HG03064 (cell line): Measurements from ENCODE around the gene PRCP.
"Not testable (repeated sequence)": the region's sequence is repeated elsewhere in the genome, so short reads cannot be mapped to it uniquely, and the experiment has no call there.

Source experiments
- ATAC-seq: cut with Tn5 transposase; IDR thresholded peaks from one replicate; pipeline ENCODE4 v1.9.1; 2021; ENCODE audit warnings: low read depth; ENCODE audit not compliant: unreplicated experiment

PRCP gene

DNA sequence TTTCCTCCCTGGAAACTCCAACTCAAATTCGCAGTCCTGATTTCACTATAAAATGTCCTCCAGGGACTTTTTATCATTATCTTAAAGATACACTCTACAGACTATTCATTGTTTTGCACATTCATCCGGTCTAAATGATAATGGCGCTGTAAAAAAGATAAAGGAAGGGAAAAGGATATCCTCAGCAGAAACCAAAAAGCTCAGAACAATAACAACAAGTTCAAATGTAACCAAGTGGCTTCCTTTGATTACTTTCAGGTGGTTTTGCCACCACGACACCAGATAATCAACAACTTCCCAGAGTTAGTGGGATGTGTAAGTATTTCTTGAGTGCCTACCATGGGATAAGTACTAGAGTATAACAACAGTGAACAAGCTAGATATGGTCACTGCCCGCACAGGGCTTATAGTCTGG lies 26.3 kb downstream of the PRCP start:
- ATAC-seq, result no peak

DNA sequence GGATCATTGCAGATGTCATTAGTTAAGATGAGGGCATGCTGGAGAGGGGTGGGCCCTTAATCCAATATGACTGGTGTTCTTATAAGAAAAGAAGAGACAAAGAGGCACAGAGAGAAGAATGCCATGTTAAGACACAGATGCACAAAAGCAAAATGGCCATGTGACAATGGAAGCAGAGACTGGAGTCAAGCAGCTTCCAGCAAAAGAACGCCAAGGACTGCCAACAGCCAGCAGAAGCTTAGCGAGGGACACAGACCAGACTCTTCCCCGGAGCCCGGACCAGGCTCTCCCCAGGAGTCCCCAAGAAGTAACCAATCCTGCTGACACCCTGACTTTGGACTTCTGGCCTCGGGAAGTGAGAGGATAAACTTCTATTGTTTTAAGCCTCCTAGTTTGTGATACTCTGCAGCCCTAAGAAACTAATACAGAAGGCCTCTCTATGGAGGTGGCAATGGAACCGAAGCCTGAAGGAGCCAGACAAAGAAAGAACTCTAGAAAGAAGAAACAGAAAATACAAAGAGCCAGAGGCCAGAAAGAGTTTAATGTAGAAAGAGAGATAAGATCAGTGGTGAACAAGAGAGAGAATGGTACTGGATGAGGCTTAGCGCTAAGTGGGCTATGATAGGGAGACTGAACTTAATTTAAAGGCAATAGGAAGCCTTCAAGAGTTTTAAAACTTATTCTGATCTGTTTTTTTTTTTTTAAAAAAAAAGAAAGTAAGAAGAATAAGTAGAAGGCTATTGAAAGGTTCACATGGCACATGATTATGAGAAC lies 27.7 kb downstream of the PRCP start:
- ATAC-seq, result no peak

DNA sequence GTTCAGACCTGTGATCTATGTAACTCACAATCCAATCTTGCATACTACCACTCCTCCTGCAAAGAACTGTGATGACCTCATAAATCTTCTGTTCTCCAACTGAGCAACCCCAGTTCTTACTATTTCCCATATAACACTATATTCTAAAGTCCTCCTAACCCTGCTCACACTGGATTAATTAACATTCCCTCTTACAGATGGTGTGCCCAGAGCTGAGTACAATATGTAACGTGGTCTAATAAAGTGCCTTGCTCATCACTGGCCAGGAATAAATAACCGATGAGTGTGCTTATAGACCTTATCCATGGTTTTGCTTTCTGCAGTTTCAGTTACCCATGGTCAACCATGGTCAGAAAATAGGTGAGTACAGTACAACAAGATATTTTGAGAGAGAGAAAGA lies 28.6 kb downstream of the PRCP start:
- no peak for ATAC-seq

DNA sequence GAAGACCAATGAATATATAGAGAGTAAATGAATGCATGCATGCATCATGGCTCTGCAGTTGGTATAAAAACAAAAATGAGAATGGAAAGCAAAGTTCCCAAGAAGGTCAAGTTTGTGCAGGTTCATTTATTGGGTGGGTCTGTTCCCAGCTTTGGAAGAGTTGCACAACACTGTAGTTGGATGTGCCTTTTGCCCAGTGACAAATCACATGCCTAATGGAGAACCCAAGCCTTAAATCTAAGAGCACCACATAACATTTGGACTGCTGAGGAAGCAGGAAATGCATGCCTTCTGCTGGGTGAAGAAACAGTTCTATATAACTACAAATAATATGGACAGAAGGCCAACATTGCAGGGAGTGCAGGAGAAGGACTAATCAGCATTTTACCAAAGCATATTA lies 30.6 kb downstream of the PRCP start:
- ATAC-seq, result no peak

DNA sequence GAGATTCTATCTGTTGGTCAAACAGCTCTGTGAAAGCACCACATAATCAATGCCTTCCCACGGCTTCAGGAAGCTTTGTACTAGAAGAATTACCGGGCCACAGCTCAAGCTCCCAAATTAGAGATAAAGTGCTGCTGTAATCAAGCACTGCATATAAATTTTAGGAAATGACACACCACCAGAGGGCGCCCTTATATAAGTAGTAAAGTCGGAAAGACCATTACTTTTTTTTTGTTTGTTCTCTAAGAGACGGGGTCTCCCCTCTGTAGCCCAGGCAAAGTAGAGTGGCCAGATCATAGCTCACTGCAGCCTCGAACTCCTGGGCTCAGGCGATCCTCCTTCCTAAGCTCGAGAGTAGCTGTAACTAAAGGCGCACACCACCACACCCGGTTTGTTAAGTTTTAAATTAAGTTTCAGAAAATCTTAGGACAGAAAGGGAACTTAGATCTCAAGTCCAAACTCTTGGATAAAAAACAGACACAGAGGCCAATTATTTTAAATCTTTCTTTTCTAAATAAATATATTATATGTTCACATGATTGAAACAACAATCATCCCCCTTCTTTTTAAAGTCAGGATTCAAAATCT lies 32.6 kb downstream of the PRCP start:
- ATAC-seq, result no peak

DNA sequence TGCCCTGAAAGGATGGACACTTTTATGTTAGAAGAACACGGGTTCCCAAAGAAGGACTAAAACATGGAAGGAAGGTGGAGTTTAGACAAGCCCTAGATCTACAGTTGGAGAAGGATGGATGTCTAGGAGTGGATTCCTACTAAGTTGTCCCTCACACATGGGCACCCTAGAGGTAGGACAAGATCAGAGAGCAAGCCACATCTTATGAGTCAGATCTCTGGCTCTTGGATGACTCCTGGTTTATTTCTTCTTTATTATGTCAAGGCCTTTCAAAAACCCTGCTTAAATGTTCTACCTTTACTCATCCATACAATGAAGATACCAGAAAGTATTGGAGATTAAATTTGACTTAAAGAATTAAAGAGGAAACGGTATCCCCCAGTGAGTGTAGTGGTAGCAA lies 34.4 kb downstream of the PRCP start:
- no peak for ATAC-seq

DNA sequence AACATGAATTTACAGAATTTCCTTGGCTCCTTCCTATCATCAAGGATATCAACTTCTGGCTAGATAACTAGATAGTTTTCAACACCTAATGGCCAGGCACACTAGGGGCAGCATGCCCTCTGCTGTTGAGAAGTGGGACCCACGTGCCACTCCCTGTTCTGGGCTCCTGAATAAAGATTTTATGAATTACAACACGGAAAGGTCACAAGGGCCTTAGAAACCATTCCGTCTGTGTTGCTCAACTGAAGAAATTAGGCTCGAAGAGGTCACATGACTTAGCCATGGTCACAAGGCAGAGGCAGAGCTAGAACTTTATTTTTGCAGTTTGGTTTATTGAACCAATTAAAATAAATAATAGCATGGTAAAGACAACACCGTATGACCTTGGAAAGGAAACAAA lies 36.0 kb downstream of the PRCP start:
- no peak for ATAC-seq

DNA sequence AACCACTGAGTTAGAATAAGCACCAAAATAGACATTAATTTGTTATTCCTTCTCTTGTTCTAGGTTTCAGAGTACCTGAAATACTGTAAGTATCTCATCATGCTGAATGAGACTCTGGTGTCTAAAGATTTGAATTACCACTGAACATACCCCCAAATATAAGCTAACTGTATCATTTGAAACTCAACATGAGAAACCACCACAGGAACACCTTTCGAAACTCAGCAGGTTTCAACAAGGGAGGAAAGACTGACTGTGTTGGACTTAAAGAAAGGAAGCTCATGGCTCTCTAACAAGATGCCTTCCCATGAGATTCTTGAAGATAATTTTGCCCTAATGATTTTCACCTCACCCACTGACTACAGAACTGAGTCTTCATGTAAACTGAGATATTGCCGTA lies 37.0 kb downstream of the PRCP start:
- no peak for ATAC-seq

DNA sequence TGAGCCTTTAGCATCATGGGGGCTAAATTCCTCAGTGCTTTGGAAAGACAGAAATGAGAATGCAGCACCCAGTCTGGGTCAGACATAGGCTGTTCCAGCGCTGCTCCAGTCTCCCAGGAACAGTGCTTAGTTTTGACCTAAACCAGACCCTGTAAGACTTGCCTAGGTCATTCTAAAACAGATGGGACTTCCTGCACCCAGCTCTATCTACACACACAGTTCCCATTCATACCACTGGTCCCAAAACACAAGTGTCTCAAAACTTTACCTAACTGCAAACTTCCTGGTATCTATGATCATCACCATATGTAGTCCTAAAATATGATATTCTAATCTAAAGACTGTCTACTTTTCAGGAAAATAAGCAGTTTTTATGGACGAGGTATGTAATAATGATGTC lies 37.9 kb downstream of the PRCP start:
- no peak for ATAC-seq

DNA sequence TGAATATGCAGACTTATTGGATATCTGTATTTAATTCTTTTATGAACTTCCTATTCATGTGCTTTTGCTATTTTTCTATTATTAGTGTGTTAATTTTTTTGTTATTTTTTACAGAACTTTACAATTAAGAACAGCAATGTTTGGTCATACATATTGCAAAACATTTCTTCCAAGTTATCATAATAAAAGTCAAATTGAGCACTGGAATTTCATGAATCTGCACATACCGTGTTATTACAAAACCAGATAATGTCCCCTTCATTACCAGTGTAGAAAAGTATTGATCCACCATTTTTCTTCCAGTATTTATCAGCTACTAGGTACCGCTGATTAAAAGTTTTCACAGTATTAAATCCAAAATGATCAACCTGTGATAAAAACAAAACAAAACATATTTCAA lies 40.5 kb downstream of the PRCP start:
- no peak for ATAC-seq

DNA sequence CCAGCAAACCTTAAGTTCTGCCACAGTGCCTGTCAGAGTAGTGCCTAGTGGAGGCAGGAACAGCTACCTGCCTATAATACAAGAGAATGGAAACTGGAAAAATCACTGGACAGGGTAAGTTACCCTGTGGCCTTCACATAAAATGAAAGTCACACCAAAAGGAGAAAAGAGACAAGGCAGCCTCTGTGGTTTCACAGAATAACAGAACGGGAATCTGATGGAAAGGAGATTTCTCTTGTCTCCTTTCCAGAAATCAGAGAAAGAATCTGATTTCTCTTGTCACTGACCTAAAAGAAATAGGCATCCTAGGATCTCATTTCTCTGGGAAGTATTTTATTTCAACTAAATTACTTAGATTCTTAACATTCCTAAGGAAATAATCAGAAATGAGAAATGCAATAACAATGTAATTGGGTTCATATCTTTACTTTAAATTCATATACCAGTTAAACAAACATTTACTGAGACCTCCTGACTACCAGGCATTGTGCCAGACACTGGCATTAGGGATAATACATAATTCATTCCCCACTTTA lies 41.6 kb downstream of the PRCP start:
- no peak for ATAC-seq

DNA sequence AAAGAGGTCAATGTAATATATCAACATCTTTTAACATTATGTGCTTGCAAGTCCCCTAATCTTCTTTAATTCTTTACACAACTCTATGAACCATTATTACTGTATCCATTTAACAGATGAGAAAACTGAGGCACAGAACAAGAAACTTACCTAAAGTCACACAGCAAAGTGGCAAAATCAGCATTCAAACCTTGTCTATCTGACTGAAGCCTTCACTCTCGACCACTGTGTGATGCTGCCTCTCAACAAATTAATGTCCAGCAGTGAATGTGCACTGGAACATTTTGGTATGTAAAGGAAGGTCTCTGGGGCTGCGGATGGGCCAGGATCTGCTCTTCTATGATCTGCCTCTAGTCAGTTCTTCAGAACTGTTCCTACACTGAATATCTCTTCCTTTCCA lies 42.1 kb downstream of the PRCP start:
- ATAC-seq, result no peak

DNA sequence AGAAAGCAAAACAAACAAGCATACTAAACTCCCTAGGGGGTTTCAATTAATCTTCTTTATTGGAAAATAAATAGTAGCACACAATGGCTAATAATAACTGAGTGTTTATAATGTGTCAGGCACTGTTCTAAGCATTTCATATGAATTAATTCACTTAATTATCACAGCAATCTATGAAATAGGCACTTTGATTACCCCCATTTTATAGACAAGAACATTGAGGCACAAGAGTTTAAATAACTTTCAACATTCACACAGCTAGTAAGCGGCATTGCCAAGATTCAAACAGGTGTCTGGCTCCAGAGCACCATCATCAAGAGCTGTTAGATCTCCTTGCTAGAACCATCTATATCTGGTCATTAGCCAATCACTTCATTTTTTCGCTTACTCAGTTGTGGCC lies 43.1 kb downstream of the PRCP start:
- no peak for ATAC-seq

DNA sequence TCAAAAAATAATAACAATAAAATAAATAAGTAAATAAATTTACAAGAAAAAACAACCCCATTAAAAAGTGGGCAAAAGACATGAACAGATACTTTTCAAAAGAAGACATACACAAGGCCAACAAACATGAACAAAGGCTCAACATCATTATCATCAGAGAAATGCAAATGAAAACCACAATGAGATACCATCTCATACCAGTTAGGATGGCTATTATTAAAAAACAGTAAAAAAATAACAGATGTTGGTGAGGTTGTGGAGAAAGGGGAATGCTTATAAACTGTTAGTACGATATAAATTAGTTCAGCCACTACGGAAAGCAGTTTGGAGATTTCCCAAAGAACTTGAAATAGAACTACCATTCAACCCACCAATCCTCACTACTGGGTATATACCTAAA lies 44.6 kb downstream of the PRCP start:
- no peak for ATAC-seq

DNA sequence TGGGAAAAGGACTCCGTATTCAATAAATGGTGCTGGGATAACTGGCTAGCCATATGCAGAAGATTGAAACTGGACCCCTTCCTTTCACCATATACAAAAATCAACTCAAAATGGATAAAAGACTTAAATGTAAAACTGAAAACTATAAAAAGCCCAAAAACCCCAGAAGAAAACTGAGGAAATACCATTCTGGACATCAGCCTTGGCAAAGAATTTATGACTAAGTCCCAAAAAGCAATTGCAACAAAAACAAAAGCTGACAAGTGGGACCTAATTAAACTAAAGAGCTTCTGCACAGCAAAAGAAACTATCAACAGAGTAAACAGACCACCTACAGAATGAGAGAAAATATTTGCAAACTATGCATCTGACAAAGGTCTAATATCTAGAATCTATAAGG lies 45.3 kb downstream of the PRCP start:
- ATAC-seq, result not testable (repeated sequence)

DNA sequence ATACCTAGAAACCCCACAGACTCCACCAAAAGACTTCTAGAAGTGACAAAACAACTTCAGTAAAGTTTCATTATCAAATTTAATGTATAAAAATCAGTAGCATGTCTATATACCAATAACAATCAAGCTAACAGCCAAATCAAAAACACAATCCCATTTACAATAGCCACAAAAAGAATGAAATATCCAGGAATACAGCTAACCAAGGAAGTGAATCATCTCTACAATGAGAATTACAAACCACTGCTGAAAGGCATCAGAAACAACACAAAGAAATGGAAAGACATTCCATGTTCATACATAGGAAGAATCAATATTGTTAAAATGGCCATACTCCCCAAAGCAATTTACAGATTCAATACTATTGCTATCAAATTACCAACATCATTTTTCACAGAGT lies 46.0 kb downstream of the PRCP start:
- no peak for ATAC-seq

DNA sequence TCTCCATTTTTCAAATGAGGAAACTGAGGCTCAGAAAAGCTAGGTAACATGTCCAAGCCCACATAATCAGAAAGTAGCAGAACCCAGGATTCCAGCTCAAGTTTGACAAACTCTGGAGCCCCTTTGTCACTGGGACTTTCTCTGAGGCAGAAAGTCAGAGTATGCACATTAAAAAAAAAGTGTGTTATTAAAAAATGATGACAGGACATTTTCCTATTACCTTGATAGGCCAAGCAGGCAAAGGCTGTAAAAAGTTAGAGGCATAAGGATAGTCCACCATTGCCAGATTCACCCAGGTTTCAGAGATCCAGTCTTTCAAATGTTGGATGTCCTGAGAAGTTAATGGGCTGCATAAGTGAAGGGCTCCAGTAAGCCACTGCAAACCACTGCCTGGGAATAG lies 51.4 kb downstream of the PRCP start:
- no peak for ATAC-seq

DNA sequence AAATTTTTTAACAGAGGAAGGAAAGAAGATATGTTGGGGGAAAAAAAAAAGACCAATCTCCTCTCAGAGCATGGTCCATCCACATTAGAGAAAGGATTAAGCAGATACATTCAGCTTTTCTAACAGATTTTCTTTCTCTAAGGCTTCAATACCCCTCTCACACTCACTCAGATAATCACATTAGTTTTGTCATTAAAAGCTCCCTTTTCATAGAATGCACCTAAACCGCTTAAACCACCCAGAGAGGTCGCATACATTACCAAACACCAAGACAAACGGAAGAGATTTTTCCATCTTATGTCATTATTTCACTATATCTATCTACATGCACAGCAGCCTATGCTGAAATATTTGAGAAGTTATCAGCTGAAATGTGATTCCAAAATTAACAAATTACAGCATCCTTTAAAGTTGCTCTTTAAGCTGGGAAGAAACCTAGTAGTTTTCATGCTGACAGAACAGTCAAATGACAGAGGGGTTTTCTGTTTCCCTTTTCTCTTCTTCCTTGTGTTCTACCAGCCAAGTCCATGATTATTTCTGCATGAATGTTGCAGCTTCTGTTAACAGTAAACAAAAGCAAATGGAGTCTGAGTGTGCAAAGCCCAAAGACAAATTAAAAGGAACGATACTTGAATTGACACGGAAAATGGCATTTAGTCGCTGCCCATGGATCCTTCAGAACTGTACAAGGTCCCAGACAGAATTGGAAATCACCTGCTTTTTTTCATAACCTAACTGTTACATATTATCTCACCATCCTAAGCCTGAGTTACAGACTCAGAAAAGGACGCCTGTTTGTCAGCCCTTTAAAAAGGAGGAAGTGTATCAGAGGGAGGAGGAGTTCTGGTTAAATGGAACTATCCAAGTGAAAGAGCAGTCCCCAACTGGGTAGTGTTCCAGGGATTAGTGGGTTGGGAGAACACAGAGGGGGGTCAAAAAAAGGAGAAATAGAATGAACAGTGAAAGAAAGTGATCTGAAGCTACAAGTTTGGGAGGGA lies 54.6 kb downstream of the PRCP start:
- no peak for ATAC-seq

DNA sequence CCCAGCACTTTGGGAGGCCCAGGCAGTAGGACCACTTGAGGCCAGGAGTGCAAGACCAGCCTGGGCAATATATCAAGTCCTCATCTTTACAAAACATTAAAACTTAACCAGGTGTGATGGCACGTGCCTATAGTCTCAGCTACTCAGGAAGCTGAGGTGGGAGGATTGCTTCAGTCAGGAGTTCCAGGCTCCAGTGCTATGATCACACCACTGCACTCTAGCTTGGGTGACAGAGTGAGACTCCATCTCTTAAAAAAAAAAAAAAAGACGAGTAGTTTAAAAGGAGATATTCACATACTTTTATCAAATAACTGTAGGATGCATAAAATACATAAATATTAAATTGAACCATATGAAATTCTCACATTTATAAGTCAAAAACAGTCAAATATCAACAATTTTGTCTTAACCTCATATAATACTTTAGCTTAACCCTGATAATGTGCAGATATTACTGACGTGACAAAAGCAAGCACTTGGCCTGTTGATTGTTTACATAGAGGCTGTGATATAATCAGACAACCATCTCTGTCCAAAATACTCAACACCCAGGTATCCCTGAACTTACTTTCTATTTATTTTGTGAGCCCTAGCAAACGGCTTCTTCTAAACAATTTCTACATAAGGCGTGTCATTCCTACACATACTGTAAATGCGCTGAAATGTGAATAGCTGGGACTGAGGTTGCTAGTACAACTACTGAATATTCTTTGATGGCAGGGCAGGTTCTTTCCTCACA lies 57.0 kb downstream of the PRCP start:
- no peak for ATAC-seq

DNA sequence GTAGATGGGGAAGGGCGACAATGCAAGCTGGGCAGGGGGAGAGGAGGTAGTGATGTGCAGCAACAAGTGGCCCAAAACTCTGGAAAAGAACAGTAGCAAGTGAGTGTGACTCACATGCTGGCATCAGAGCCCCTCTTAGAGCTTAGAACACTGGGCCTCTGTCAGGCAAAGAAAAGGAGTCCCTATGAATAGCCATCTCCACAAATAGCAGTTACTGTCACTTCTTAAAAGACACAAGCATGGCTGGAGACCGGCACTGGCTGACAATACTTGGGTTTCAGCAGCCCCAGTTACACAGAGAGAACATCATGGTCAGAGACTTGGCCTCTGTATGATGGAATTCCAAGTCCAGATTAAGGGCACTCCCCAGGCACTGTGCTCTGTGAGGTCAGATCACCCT lies 58.2 kb downstream of the PRCP start:
- no peak for ATAC-seq
